NCI-H748 (cell line): Measurements from ENCODE around the gene DENR.
"Not testable (repeated sequence)": the region's sequence is repeated elsewhere in the genome, so short reads cannot be mapped to it uniquely, and the experiment has no call there.

Source experiments
- DNase-seq: peaks from one replicate; lab custom pipeline; 2025; ENCODE audit not compliant: unreplicated experiment; lab: John Stamatoyannopoulos, UW

The DENR gene, protein sequence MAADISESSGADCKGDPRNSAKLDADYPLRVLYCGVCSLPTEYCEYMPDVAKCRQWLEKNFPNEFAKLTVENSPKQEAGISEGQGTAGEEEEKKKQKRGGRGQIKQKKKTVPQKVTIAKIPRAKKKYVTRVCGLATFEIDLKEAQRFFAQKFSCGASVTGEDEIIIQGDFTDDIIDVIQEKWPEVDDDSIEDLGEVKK

DNA sequence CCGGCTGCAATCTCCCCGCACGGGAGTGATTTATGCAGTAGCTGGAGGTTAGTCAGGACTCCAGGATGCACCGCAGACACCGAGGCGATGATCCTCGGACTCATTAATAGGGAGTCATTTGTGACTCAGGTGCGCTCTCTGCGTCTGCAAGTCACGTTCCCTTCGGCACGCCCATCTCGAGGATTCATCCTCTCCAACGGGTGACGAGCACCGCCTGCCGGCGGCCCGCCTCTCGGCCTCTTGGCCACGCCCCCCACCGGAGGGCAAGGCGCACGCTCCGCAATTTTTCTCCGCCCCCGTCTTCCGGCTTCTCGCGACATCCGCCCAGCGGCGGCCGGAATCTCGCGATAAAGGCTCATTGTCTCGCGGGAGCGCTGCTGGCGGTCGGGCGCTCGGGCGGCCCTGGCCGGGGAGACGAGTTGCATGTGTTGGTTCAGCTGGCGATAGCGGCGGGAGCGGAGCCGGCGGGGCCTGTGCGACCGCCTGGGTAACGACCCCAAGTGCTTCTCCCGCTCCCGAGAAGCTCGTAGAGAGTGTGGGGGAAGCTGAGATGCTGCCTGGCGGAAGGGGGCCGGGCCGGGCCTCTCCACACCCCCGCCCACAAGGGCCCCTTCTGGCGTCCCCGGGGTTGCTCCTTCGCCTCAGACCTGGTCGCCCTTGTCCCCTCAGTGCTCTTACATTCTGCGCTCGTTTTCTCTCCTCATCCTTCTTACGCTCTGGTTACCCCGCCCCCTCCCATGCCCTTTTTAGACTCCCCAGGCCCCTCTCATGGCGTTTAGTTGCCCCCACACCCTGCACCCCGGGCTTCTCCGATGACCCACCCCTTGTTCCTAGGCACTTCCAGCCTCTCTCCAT lies at the start of gene DENR:
Gene DENR, plus strand, starts transcription at position 361 of the 855 bp plus-strand sequence. CDS start 878 bp downstream, outside the sequence.
- DNase-seq: peak; percentile 99

DNA sequence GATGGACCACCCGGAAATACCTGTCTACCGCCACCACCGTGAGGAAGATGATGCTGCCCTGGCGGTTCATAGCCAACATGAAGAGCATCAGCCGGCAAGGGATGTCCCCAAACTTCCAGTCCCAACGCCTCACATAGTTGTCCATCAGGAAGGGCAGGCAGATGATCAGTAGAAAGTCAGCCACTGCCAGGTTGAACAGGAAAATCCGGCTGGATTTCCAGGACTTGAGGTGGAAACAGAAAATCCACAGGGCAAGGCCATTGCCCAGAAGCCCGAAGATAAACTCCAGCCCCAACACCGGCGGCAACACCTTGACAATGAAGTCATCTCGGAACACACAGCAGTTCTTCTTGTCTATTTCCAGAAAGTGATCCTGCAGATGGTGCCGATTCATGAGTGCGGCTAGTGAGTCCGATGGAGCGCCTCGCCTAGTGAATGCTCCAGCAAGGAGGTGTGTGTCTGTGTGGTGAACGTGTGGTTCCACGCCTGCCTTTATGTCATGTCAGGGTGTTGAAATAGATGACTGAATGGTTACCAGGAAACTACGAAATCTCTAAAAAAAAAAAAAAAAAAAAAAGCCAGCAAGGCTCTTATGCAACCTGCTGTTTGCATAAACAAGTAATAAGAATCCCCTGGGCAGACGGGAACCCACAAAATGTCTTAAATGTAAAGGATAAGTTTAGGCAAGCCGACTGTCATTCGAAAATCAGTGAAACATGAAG lies 49.6 kb upstream of the DENR start, which contains the start of gene HCAR2:
Gene HCAR2, minus strand, starts transcription at position 468 of the 722 bp plus-strand sequence. Its CDS starts 74 bp downstream, at position 394.
- not testable (repeated sequence) for DNase-seq

DNA sequence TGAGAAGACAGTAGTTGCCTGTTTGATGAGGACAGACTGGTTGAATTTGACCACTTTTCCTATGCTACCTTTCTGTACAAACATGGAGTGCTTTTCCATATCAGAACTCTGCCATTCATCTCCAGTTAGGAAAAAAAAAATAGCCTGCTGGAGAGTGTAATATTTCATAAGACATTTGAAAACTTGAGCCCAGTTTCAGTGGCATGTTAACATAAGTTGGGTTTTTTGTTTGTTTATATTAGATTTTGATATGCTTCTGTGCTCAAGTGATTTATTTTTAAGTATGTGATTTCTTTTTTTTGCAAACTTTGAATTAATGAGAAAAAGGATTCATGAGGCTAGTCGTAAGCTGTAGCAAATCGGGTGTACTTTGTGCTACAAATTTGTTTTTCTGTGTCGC lies 48.8 kb upstream of the DENR start:
- not testable (repeated sequence) for DNase-seq

DNA sequence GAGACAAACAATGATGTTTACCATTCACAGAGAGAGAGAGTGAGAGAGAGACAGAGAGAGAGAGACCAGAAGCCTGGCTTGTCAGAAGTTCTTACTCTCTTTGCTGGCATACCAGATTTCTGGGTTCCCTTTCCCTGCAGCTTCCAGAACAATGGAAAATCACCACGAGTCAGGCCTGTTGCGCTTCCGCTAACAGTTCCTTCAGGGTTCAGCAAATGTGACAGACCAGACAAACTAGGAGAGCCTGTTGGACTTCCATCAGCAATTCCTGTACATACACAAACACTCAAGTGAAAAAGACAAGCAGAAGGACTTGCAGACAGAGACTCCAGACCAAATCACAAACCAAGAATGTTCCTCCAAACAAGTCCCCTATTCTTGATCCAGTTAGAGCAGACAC lies 43.3 kb upstream of the DENR start:
- not testable (repeated sequence) for DNase-seq

DNA sequence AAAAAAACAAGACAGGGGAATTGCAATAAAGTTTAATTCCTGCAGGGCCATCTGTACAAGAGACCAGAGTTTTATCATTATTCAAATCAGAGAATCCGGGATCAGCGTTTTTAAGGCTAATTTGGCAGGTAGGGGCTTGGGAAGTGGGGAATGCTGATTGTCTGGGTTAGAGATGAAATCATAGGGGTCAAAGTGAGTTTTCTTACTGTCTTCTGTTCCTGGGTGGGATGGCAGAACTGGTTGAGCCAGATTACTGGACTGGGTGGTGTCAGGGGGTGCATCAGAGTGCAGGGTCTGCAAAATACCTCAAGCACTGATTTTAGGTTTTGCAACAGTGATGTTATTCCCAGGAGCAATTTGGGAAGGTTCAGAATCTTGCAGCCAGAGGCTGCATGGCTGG lies 42.3 kb upstream of the DENR start:
- DNase-seq: not testable (repeated sequence)

DNA sequence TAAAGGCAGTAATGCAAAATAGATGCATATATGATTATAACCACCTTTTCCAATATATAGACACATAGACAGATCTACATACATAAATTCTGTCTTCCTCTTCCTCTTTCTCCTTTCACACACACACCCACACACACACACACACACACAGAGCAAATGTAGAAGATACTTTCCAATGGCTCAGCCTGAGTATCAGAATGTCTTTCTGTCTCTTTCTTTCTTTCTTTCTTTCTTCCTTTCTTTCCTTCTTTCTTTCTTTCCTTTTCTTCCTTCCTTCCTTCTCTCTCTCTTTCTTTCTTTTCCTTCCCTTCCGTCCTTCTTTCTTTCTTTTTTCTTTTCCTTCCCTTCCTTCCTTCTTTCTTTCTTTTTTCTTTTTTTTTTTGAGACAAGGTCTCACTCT lies 41.4 kb upstream of the DENR start:
- DNase-seq: not testable (repeated sequence)

DNA sequence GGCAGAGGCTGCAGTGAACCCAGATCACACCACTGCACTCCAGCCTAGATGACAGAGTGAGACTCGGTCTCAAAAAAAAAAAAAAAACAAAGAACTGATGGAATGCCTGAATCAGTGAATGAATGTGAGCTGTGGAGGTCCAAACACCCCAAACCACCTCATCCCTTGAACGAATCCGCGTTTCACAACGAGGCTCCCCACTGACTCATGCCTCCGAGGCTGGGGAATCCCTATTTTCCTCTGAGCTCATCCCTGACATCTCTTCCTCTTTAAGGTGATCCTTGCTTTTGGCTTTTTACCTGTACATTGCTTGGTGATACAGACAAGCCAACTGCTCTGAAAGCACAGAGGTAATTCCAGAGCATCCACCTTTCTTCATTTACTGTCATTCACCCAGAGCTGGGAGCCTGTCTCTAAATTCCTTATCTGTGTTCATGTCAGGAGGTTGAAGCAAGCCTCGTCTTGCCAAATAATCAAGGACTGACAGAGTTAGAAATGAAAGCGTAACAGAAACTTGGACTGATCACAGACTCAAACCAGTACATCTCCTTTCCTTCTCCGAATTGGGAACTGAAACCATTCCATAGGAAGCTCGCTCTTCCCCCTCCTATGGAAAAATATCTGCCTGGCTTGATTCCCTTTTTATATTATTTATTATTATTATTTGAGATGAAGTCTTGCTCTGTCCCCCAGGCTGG lies 39.0 kb upstream of the DENR start:
- DNase-seq: not testable (repeated sequence)

DNA sequence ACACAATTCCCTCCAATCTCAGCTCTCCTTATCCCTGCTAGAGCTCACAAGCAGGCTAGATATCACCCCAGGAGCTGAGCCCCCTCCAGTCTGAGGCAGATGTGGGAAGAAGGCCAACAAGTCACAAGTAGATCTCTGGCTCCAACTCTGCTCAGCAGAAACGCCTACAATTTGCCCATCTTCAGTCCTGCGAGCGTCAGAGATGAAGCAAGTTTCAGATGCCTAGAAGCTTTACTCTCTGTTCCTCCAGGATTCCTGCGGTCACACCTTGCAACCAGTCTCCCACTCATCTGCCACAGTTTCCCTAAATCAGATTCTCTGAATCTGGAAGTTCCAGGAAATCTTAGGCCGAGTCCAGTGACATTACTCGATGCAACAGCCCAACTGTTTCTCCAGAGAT lies 37.4 kb upstream of the DENR start:
- DNase-seq: not testable (repeated sequence)

DNA sequence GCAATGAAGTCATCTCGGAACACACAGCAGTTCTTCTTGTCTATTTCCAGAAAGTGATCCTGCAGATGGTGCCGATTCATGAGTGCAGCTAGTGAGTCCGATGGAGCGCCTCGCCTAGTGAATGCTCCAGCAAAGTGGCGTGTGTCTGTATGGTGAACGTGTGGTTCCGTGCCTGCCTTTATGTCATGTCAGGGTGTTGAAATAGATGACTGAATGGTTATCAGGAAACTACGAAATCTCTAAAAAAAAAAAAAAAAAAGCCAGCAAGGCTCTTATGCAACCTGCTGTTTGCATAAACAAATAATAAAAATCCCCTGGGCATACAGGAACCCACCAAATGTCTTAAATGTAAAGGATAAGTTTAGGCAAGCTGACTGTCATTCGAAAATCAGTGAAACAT lies 36.0 kb upstream of the DENR start, which contains the start of gene HCAR3:
Gene HCAR3, minus strand, starts transcription at position 154 of the 400 bp plus-strand sequence. Its CDS starts 74 bp downstream, at position 80.
- not testable (repeated sequence) for DNase-seq

DNA sequence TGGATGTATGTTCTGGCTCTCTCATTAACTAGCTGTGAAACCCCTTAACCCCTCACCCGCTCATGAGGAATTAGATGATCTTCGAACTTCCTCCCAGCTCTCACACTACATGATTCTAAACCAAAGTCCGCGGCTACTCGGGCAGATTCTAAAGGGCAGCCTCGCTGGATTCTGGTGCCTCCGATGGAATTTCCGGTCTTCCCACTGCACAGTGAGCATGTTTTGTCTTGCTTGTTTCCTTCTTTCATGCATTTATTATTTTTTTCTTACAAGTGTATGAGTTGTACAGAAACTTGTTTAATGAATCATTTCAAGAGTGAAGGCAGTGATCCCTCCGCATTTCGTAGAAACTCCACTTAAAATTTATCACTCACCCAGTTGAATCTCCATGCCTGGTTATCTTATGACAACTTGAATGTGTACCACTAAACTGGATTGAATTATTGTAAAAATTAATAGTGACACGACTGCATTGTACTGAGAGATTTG lies 31.5 kb upstream of the DENR start:
- DNase-seq: no peak

DNA sequence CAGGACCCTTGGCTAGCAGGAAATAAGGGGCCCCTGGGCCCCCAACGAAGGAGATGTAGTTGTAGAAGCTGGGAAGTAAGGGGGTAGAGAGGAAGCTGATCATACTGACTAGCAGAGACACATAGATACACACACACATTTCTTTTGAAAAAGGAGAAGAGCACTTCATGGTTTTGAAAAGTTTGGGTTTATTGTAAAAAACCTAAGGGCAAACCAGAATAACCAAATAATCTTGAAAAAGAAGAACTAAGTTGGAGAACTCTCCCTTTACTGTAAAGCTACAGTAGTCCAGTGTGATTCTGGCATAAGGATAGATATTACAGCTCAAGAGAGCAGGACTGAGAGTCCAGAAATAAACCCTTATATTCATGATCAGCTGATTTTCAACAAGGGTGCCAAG lies 30.2 kb upstream of the DENR start:
- DNase-seq: no peak

DNA sequence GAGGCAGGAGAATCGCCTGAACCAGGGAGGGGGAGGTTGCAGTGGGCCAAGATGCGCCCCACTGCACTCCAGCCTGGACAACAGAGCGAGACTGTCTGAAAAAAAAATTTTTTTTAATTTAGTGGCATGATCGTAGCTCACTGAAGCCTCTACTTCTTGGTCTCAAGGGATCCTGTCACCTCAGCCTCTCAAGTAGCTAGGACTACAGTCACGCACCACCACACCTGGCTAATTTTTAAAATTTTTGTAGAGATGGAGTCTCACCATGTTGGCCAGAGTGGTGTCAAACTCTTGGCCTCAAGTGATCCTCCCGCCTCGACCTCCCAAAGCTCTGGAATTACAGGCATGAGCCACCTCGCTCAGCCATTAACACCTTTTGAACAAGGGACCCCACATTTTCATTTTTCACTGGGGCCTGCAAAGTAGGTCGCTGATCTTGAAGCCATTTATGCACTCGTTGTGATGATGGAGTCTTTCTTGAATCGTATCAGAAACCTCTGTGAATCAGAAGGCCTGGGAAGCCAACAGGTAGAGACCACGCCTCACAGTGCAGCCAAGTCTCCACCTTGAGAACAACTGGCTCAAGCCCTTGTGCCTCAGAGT lies 27.9 kb upstream of the DENR start:
- DNase-seq: no peak

DNA sequence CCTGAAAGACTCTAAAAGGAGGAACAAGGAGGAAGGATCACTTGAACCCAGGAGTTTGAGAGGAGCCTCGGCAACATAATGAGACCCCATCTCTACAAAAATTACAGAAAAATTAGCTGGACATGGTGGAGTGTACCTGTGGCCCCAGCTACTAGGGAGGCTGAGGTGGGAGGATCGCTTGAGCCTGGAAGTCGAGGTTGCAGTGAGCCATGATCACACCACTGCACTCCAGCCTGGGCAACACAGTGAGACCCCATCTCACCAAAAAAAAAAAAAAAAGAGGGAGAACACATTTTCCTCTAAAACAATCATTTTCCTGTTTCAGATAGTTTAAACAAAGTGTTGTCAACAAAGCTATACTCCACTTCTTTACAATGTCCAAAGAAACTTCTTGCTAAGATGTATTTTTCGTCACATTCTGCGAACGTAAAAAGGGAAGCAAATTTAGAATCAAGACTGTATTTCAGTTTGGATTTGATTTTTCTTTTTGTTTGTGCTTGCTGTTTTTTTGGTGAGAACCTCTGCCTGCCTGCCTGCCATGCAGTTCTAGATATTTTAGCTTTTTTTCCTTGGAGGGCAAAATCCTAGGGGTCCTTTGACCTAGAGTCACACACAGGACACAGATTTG lies 27.1 kb upstream of the DENR start:
- no peak for DNase-seq

DNA sequence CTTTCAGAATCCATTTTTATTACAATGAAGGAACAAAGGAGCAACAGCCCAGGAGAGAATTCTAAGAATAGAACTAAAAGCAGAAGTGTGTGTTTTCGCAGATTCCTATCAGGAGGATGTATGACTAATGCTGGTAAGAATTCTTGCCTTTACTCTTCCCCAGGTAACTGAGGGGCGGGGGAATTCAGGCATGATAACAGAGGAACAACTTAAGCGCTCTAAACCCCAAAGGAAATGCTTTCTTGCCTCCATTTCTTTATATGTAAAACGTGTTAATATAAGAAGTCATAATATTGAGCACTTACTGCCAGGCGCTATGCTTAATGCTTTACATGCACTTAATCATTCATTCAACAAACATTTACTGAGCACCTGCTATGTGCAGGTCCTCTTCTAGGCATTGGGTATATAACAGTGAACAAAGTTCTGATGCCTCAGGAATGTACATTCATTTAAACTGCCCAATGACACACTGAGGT lies 26.5 kb upstream of the DENR start:
- no peak for DNase-seq

DNA sequence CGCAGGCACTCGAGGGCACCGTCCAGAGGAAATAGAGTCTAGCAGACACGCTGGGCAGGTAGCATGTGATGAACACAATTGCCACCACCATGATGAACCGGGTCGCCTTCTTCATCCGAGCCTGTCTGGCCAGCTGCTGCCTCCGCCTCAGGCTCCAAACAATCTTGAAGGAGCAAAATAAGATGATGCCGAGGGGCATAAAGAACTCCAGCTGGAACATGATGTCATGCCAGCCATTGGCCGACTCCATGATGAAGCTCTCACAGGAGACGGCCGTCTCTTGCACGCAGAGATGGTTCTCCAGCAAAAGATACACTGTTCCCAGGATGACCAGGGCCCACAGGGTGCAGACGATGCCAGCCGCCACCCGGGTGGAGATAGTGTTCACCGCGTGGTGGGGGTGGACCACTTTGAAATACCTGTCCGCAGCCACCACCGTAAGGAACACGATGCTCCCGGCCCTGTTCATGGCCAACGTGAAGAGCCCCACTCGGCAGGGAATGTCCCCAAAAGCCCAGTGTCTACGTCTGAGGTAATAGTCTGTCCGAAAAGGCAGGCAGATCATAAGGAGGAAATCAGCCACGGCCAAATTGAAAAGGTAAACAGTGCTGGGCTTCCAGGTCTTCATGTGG lies 22.9 kb upstream of the DENR start:
- no peak for DNase-seq

DNA sequence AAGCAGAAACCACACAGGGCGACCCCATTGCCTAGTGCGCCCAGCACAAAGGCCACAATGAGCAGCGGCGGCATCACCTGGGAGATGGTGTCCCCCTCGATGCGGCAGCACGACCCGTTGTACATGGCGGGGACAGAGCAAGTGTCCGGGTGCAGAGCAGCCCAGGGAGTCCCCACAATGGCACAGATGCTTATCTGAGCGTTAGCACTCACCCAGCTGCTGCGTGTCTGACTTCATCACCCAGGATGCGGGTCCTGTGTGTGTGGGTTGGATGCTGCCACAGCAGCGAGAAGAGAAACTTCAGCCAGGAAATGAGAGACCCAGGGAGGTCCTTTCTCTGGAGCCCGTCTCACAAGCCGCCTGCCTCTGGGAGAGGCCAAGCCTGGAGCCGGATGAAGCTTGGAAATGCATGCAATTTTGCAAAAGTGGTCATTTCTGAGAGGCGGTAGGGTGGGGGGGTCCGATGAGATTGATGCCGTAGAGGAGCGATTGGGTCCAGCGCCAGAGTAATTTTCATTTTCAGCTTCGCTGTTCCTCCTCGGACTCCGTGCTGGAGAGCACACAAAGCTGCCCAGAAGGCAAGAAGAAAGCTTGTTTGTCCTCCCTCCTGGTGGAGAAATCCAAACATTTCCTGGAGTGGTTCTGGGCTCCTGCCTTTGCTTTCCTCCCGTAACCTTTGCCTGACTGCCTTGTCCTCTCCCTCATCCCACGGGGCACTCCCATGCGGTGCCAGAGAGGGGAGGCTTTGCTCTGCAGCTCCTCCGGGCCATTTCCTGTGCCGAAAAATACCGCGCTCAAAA lies 22.2 kb upstream of the DENR start, which contains the start of gene HCAR1:
Gene HCAR1, minus strand, starts transcription at position 630 of the 800 bp plus-strand sequence. Its CDS starts 505 bp downstream, at position 125.
- peak; percentile 58 for DNase-seq

DNA sequence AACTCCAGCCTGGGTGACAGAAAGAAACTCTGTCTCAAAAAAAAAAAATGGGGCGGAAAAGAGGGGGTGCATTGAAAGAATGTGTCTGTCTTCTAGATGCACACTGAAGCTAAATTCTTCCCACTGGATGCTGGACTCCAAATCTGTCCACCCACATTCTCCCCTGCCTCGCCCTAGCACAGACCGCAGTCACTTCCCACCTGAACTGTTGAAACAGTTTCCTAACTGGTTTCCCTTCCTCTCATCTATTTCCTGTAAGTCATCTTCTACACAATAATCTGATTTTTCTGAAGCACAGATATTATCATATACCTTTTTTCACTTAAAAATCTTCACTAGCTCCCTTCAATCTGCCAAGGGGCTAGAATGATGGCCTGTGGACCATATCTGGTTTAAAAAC lies 20.5 kb upstream of the DENR start:
- no peak for DNase-seq

DNA sequence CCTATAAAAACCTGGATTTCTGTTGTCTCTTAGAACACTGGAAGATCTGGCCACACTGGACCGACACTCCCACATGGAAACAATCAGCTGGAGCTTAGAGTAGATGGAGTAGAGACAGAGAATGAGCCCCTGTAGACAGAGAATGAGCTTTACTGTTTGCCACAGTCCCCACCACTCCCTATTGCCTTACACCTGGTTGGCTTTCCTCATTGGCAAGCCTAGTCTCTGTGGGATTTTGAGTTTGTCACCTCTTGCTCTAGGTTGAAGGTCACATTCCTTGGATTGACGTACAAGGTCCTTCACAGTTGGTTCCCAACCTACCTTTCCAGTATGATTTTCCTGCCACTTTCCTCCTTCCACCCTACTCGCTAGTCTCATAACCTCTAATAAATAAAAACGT lies 20.0 kb upstream of the DENR start:
- no peak for DNase-seq
